ENCODE data around the gene TULP3. TPM values are rescaled to one million over a fixed set of nuclear protein-coding genes. Genes with fewer than 3 reads are reported as not detected.

The TULP3 gene
- total RNA-seq, 1 donor: 41.5 TPM

DNA sequence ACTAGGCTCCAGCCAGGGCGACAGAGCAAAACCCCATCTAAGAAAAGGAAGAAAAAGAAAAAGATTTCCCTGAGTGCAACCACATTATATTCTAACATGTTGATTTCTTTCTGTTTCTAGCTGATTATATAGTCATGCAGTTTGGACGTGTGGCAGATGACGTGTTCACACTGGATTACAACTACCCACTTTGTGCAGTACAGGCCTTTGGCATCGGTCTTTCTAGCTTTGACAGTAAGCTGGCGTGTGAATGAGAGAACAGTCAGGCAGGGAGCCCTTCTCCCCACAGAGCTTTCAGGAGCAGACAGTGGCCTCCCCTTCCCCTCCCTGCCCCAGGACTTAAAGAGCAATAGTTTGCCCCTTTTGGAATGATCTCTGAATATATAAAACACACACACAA is 48.5 kb downstream of the TULP3 start:
- TF ChIP-seq, protein P1, sequence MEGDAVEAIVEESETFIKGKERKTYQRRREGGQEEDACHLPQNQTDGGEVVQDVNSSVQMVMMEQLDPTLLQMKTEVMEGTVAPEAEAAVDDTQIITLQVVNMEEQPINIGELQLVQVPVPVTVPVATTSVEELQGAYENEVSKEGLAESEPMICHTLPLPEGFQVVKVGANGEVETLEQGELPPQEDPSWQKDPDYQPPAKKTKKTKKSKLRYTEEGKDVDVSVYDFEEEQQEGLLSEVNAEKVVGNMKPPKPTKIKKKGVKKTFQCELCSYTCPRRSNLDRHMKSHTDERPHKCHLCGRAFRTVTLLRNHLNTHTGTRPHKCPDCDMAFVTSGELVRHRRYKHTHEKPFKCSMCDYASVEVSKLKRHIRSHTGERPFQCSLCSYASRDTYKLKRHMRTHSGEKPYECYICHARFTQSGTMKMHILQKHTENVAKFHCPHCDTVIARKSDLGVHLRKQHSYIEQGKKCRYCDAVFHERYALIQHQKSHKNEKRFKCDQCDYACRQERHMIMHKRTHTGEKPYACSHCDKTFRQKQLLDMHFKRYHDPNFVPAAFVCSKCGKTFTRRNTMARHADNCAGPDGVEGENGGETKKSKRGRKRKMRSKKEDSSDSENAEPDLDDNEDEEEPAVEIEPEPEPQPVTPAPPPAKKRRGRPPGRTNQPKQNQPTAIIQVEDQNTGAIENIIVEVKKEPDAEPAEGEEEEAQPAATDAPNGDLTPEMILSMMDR (IDR thresholded peaks at IDR 0.05; ENCODE audit: insufficient read depth, low read depth, low read length): no peak
- H3K4me3 ChIP-seq (ENCODE audit: low read depth, low read length): no peak overlapping the region
- no peak for DNase-seq (ENCODE audit: low read depth)

DNA sequence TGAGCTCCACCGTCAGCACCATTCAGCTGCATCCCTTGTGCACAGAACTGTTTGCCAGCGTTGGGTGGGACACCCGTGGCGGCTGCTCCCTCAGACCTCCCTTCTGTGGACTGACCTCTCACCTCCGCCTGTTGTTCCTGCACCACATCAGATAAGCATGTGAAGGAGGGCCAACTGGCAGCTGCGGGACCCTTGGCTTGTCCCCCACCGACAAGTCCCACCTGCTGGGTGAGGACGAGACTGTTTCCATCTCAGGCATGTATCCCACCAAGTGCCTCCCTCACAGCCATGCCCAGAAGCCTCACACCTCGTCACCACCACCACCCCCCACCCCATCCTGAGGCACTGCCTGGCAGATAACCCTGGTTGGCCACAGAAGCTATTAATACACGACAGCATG is 49.9 kb downstream of the TULP3 start:
- TF ChIP-seq, protein P1 (IDR thresholded peaks at IDR 0.05; ENCODE audit: insufficient read depth, low read depth, low read length): no peak
- DNase-seq (ENCODE audit: low read depth): no peak
- no peak overlapping the region for H3K4me3 ChIP-seq (ENCODE audit: low read depth, low read length)

DNA sequence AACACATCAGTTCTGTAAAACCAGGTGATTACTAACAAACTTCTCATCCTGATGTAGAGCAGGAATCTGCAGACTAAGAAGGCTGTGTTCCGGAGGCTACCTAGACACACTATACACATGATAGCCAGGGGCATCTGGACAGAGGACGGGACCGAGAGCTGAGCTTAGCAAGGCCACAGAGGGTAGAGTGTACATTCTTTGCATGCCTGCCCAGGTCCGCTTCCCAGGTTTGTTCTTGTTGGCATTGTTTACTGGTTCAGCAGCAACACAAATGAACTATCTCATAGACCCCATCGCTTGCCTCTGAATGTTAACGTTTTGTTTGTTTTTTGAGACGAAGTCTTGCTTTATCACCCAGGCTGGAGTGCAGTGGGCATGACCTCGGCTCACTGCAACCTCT is 50.8 kb downstream of the TULP3 start:
- no peak overlapping the region for H3K4me3 ChIP-seq (ENCODE audit: low read depth, low read length)
- TF ChIP-seq, protein P1 (IDR thresholded peaks at IDR 0.05; ENCODE audit: insufficient read depth, low read depth, low read length): no peak
- DNase-seq (ENCODE audit: low read depth): no peak

DNA sequence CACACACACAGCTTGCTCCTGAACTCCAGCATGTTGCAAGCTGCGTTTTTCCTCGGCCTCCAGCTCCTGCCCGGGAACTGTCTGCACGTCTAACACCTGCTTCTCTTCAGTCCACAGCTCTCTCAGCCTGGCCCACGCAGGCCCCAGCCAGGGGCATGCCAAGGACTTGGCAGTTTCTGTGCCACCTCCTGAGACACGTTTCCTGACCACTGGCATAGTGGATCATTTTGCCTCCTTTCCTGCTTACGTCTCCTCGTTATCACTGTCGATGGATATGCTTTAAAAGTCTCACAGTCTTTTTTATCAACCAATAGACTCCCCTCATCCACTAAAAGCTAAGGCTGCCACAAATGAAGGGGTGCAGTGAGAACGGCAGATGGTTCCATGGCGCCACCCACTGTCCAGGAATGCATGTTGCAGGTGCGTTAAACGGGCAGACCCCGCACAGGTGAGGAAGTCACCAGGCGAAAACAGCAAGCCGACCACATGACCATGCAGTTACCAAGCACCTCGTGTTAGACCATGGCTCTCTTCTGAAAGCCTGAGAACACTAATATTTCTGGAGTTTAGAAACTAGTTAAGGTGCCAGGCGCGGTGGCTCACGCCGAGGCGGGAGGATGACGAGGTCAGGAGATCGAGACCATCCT is 53.8 kb downstream of the TULP3 start:
- TF ChIP-seq, protein P1 (IDR thresholded peaks at IDR 0.05; ENCODE audit: insufficient read depth, low read depth, low read length): peak; percentile 76
- H3K4me3 ChIP-seq (ENCODE audit: low read depth, low read length): peak overlapping the region; percentile 27
- peak; percentile 46 for DNase-seq (ENCODE audit: low read depth)

DNA sequence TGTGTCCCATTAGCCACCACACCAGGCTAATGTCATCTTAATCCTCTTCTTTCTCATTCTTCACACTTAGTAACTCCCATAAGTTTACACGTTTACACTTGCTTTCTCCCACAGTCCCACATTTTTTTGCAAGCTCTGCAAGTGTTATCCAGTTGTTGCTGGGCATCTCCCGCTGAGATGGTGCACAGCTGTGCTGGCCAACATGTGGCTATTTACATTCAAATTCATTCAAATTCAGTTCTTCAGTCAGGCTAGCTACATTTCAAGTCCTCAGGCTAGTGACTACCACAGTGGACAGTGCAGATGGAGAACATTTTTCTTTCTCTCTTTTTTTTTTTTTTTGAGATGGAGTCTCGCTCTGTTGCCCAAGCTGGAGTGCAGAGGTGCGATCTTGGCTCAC is 58.7 kb downstream of the TULP3 start:
- H3K4me3 ChIP-seq (ENCODE audit: low read depth, low read length): no peak overlapping the region
- TF ChIP-seq, protein P1 (IDR thresholded peaks at IDR 0.05; ENCODE audit: insufficient read depth, low read depth, low read length): no peak
- no peak for DNase-seq (ENCODE audit: low read depth)

DNA sequence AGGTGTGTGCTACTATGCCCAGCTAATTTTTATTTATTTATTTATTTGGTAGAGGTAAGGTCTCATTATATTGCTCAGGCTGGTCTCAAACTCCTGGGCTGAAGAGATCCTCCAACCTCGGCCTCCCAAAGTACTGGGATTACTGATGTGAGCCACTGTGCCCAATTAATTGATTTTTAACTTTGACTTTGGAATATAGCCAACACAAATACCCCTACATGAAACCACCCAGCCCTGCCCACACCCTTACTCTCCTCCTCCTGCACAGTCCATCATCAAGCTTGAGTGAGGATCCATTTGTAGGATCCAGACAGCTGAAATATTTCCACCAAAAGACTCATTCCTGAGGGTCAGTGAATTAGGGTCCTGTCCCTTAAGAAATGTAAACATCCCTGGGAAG is 65.2 kb downstream of the TULP3 start:
- DNase-seq (ENCODE audit: low read depth): no peak
- TF ChIP-seq, protein P1 (IDR thresholded peaks at IDR 0.05; ENCODE audit: insufficient read depth, low read depth, low read length): no peak
- H3K4me3 ChIP-seq (ENCODE audit: low read depth, low read length): no peak overlapping the region
